HepG2 (cell line): ENCODE results near the gene CCDC57. TPM values are rescaled to one million over a fixed set of nuclear protein-coding genes. Genes with fewer than 3 reads are reported as not detected.
A peak's percentile ranks its signal among the peaks of the same experiment; 100 is the strongest.

Source experiments
- EZH2 ChIP-seq: conservative IDR thresholded peaks from 2 replicates; pipeline ENCODE4 v1.6.1; 2012; ENCODE audit warnings: mild to moderate bottlenecking, low read depth, low read length, moderate library complexity
- FOXJ3 ChIP-seq: sonication (generic); formaldehyde crosslinking; IDR thresholded peaks from 2 replicates; pipeline ENCODE4 v1.4.0; 2020; ENCODE audit warnings: missing genetic modification reagents, mild to moderate bottlenecking, borderline replicate concordance
- HOXA9 ChIP-seq: sonication (generic); formaldehyde crosslinking; IDR thresholded peaks from 2 replicates; pipeline ENCODE4 v1.8.1; 2022; ENCODE audit warnings: missing genetic modification reagents, mild to moderate bottlenecking, moderate library complexity, borderline replicate concordance
- MAFK ChIP-seq, 2 experiments: IDR thresholded peaks in 1 of 2; conservative IDR thresholded peaks in 1 of 2; 2 replicates each; pipeline ENCODE4 v1.6.1; 2011; ENCODE audit warnings: improper control_type of control experiment in 2 of 2, low read length in 2 of 2
- MXD1 ChIP-seq: sonication (generic); formaldehyde crosslinking; IDR thresholded peaks from 2 replicates; pipeline ENCODE4 v1.4.0; 2020; ENCODE audit warnings: mild to moderate bottlenecking, missing genetic modification reagents
- NR0B2 ChIP-seq: sonication (generic); formaldehyde crosslinking; IDR thresholded peaks from 2 replicates; pipeline ENCODE4 v1.4.0; 2020; ENCODE audit warnings: mild to moderate bottlenecking, missing genetic modification reagents
- SMAD3 ChIP-seq: sonication (generic); formaldehyde crosslinking; IDR thresholded peaks from 2 replicates; pipeline ENCODE4 v1.4.0; 2020; ENCODE audit warnings: missing genetic modification reagents
- TFAP4 ChIP-seq: sonication (generic); IDR thresholded peaks from 2 replicates; pipeline ENCODE4 v1.6.1; 2016; ENCODE audit warnings: low read depth, borderline replicate concordance
- TSC22D2 ChIP-seq: sonication (generic); formaldehyde crosslinking; IDR thresholded peaks from 2 replicates; pipeline ENCODE4 v1.5.1; 2020; ENCODE audit warnings: missing genetic modification reagents, mild to moderate bottlenecking, borderline replicate concordance
- ZBTB20 ChIP-seq: sonication (generic); formaldehyde crosslinking; IDR thresholded peaks from 2 replicates; pipeline ENCODE4 v1.8.1; 2023; ENCODE audit warnings: missing genetic modification reagents, low read depth, mild to moderate bottlenecking, borderline replicate concordance
- ZBTB40 ChIP-seq, 2 experiments: fragments of 450-650 bp in 1 of 2; sonication (generic) in 1 of 2; formaldehyde crosslinking in 1 of 2; IDR thresholded peaks; 2 replicates each; pipeline versions ENCODE4 v1.6.1 to v1.8.0; 2016 to 2022; ENCODE audit warnings: antibody characterized with exemption in 1 of 2, mild to moderate bottlenecking in 1 of 2, missing genetic modification reagents in 1 of 2
- ZFYVE20 ChIP-seq: sonication (generic); formaldehyde crosslinking; IDR thresholded peaks from 2 replicates; pipeline ENCODE4 v1.8.0; 2023; ENCODE audit warnings: low read depth, mild to moderate bottlenecking, moderate library complexity, missing genetic modification reagents, borderline replicate concordance
- ZNF256 ChIP-seq: sonication (generic); formaldehyde crosslinking; conservative IDR thresholded peaks from 2 replicates; pipeline ENCODE4 v1.4.0; 2020; ENCODE audit warnings: missing genetic modification reagents
- ZNF543 ChIP-seq: sonication (generic); formaldehyde crosslinking; IDR thresholded peaks from 2 replicates; pipeline ENCODE4 v1.4.0; 2020; ENCODE audit warnings: mild to moderate bottlenecking, missing genetic modification reagents
- ZNF720 ChIP-seq: sonication (generic); formaldehyde crosslinking; IDR thresholded peaks from 2 replicates; pipeline ENCODE4 v1.4.0; 2020; ENCODE audit warnings: missing genetic modification reagents
- ZSCAN22 ChIP-seq: sonication (generic); formaldehyde crosslinking; IDR thresholded peaks from 2 replicates; pipeline ENCODE4 v1.4.0; 2020; ENCODE audit warnings: mild to moderate bottlenecking, missing genetic modification reagents
- ZSCAN9 ChIP-seq: IDR thresholded peaks from 2 replicates; pipeline ENCODE4 v1.6.1; 2016; ENCODE audit warnings: borderline replicate concordance
- polyA plus RNA-seq, 8 experiments: library from polyadenylated mRNA; depleted of rRNA in 3 of 8; stranded (reverse) in 7 of 8; unstranded in 1 of 8; fragments of >200 nt; fragmentation: Illumina TruSeq in 4 of 8; extraction: Trizol in 4 of 8; gene quantifications; 2 replicates each; pipeline versions ENCODE4 v1.2.1 to v1.2.3, GENCODE V29; 2011 to 2016; ENCODE audit warnings: low read depth in 4 of 8, missing spikeins in 1 of 8, mixed read lengths in 1 of 8; ENCODE audit not compliant: insufficient read depth in 1 of 8
- total RNA-seq, 5 experiments: library from RNA; depleted of rRNA; stranded (reverse); fragments of >200 nt; fragmentation: Illumina TruSeq; extraction: Trizol; gene quantifications; 2 replicates each; pipeline ENCODE4 v1.2.3, GENCODE V29; 2016; ENCODE audit warnings: low read depth in 1 of 5

The CCDC57 gene
- total and polyA plus RNA-seq, 2 of the 13 experiments (the other 11 are each of a cell fraction or from before 2014, with no cell fraction given): 59.3 to 59.9 TPM

- TF ChIP-seq MAFK (conservative IDR thresholded peaks at IDR 0.05 in 1 of 2, IDR thresholded peaks at IDR 0.05 in 1 of 2; ENCODE audit: low read length in 2 of 2): no peak
- TF ChIP-seq TSC22D2: peak; percentile 74; the same call in 1 of the 2 replicates
- TF ChIP-seq ZBTB40 (IDR thresholded peaks at IDR 0.05): no peak
- TF ChIP-seq ZBTB40 (CRISPR knock-in tag; IDR thresholded peaks at IDR 0.05): peak; percentile 59; the same call in 1 of the 2 replicates
- TF ChIP-seq ZNF720 (CRISPR knock-in tag): no peak
- TF ChIP-seq ZSCAN22: 0 out of 2 replicates have a peak, but pooled peaks have one; percentile 66
- no peak for TF ChIP-seq SMAD3
- peak; percentile 83 for TF ChIP-seq MXD1 (CRISPR knock-in tag)
- TF ChIP-seq ZFYVE20: peak; percentile 68; the same call in 1 of the 2 replicates
- TF ChIP-seq ZNF256 (CRISPR knock-in tag): no peak
- no peak for TF ChIP-seq EZH2
- peak; percentile 94 for TF ChIP-seq NR0B2 (CRISPR knock-in tag)
- no peak for TF ChIP-seq FOXJ3 (CRISPR knock-in tag)
- peak; percentile 24; the same call in 1 of the 2 replicates for TF ChIP-seq ZBTB20 (CRISPR knock-in tag)
- TF ChIP-seq HOXA9 (CRISPR knock-in tag): 0 out of 2 replicates have a peak, but pooled peaks have one; percentile 77
- TF ChIP-seq TFAP4: peak; percentile 64; the same call in 1 of the 2 replicates
- no peak; the same call in 1 of the 2 replicates for TF ChIP-seq ZSCAN9 (CRISPR knock-in tag)
- peak; percentile 55 for TF ChIP-seq ZNF543 (CRISPR knock-in tag)
Measured at GRCh38 chr17:82212331-82213250, at the start of gene CCDC57 (continued).
